MM.1S (cell line): Measurements from ENCODE around the gene CYP1A1.
"Not testable (repeated sequence)": the region's sequence is repeated elsewhere in the genome, so short reads cannot be mapped to it uniquely, and the experiment has no call there.

Experiments used
- DNase-seq: peaks from one replicate; pipeline ENCODE4 v3.0.0-alpha.2; 2015
- H2AFZ ChIP-seq: fragments of 300-600 bp; sonication (generic); 2 replicates; pipeline ENCODE4 v1.6.0; 2016; ENCODE audit warnings: antibody characterized with exemption, low read length
- H3F3A ChIP-seq: fragments of 300-600 bp; sonication (generic); 2 replicates; pipeline ENCODE4 v1.6.1; 2016; ENCODE audit warnings: mild to moderate bottlenecking, antibody characterized with exemption, low read length, moderate library complexity, mixed read lengths; ENCODE audit not compliant: insufficient read depth
- H3K27ac ChIP-seq: fragments of 300-600 bp; sonication (generic); 2 replicates; pipeline ENCODE4 v1.5.1; 2016; ENCODE audit warnings: mild to moderate bottlenecking, low read length
- H3K27me3 ChIP-seq: fragments of 300-600 bp; sonication (generic); replicated peaks from 2 replicates; pipeline ENCODE4 v1.6.0; 2016; ENCODE audit warnings: low read length; ENCODE audit not compliant: insufficient read depth
- H3K36me3 ChIP-seq: fragments of 300-600 bp; sonication (generic); replicated peaks from 2 replicates; pipeline ENCODE4 v1.6.1; 2016; ENCODE audit warnings: mild to moderate bottlenecking, low read length, mixed read lengths; ENCODE audit not compliant: insufficient read depth
- H3K4me1 ChIP-seq: fragments of 300-600 bp; sonication (generic); 2 replicates; pipeline ENCODE4 v1.6.1; 2016; ENCODE audit warnings: low read length, mixed read lengths
- H3K4me2 ChIP-seq: fragments of 300-600 bp; sonication (generic); 2 replicates; pipeline ENCODE4 v1.6.0; 2016; ENCODE audit warnings: low read depth, low read length
- H3K4me3 ChIP-seq: fragments of 300-600 bp; sonication (generic); 2 replicates; pipeline ENCODE4 v1.5.1; 2016; ENCODE audit warnings: low read length, mixed read lengths
- H3K79me2 ChIP-seq: fragments of 300-600 bp; sonication (generic); 2 replicates; pipeline ENCODE4 v1.6.1; 2016; ENCODE audit warnings: mixed run types, low read length, mixed read lengths
- H3K9ac ChIP-seq: fragments of 300-600 bp; sonication (generic); 2 replicates; pipeline ENCODE4 v1.6.1; 2016; ENCODE audit warnings: low read length, mixed read lengths
- H3K9me2 ChIP-seq: fragments of 300-600 bp; sonication (generic); replicated peaks from 2 replicates; pipeline ENCODE4 v1.6.1; 2016; ENCODE audit warnings: mild to moderate bottlenecking, low read length, mixed read lengths; ENCODE audit not compliant: insufficient read depth
- H3K9me3 ChIP-seq: fragments of 300-600 bp; sonication (generic); replicated peaks from 2 replicates; pipeline ENCODE4 v1.6.1; 2016; ENCODE audit warnings: mild to moderate bottlenecking, low read length, mixed read lengths; ENCODE audit not compliant: insufficient read depth
- H4K20me1 ChIP-seq: fragments of 300-600 bp; sonication (generic); 2 replicates; pipeline ENCODE4 v1.6.1; 2016; ENCODE audit warnings: mild to moderate bottlenecking, low read length, moderate library complexity, mixed read lengths; ENCODE audit not compliant: insufficient read depth
- EZH2 ChIP-seq: fragments of 300-600 bp; sonication (generic); optimal IDR thresholded peaks from 2 replicates; pipeline ENCODE3; 2017; ENCODE audit warnings: low read depth, mild to moderate bottlenecking, antibody characterized with exemption, low read length, mixed read lengths
- EZH2phosphoT487 ChIP-seq: fragments of 300-600 bp; sonication (generic); IDR thresholded peaks from 2 replicates; pipeline ENCODE4 v1.6.1; 2018; ENCODE audit warnings: antibody characterized with exemption, low read length
- TF ChIP-seq, protein P1 (sequence below): fragments of 300-600 bp; sonication (generic); IDR thresholded peaks from 2 replicates; pipeline ENCODE4 v1.5.1; 2016; ENCODE audit warnings: antibody characterized with exemption, low read length, mixed read lengths

CYP1A1 gene

DNA sequence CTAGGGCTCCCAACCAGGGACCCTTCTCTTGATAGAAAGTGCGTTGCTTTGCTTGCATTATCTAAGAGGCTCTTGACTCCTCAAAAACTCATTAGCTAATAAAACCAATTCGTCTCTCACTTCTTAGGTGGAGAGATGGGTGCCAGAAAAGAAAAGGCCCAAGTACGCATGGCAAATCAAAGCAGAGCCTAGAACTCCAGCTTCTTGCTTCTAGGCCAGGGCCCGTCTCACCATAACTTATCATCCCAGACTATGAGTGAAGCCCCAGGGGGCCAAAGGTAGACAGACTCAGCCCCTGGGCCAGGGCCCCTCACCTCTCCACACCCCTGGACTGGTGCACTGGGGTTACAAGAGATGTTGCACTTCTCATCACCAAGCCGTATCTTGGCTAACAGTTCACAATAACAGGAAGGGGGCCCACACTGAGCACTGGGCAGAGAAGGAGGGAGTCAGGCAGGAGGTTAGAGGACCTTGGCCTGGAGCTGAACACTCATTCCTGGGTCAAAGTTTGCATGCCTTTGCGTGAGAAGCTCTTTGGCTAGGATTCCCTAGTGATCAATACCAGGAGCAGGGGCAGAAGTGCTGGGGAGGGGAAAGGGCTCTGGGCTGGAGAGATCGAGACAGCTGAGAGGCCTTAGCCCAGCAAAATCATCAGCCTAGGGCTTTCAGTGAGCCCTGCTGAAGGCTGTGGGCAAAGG lies 5.4 kb upstream of the CYP1A1 start:
- Histone ChIP-seq H3K9ac (no peak overlapping the region), H3K4me1 (peaks cover 3% of the 10 kb centered on the region; the same call in 1 of the 2 replicates), H3K4me2 (no peak overlapping the region), H3K27me3 (peaks cover 54% of the 10 kb centered on the region), H4K20me1 (no peaks in the 10 kb centered on the region), H3K79me2 (no peaks in the 10 kb centered on the region), H3K36me3 (no peaks in the 10 kb centered on the region), H3K9me2 (no peaks in the 10 kb centered on the region), H3K9me3 (no peaks in the 10 kb centered on the region), H2AFZ (no peak overlapping the region), H3K4me3 (no peak overlapping the region), H3K27ac (no peak overlapping the region), H3F3A (no peaks in the 10 kb centered on the region)
- TF ChIP-seq EZH2phosphoT487 = no peak
- TF ChIP-seq EZH2 = no peak
- TF ChIP-seq, protein P1, sequence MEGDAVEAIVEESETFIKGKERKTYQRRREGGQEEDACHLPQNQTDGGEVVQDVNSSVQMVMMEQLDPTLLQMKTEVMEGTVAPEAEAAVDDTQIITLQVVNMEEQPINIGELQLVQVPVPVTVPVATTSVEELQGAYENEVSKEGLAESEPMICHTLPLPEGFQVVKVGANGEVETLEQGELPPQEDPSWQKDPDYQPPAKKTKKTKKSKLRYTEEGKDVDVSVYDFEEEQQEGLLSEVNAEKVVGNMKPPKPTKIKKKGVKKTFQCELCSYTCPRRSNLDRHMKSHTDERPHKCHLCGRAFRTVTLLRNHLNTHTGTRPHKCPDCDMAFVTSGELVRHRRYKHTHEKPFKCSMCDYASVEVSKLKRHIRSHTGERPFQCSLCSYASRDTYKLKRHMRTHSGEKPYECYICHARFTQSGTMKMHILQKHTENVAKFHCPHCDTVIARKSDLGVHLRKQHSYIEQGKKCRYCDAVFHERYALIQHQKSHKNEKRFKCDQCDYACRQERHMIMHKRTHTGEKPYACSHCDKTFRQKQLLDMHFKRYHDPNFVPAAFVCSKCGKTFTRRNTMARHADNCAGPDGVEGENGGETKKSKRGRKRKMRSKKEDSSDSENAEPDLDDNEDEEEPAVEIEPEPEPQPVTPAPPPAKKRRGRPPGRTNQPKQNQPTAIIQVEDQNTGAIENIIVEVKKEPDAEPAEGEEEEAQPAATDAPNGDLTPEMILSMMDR = no peak
- no peak for DNase-seq

DNA sequence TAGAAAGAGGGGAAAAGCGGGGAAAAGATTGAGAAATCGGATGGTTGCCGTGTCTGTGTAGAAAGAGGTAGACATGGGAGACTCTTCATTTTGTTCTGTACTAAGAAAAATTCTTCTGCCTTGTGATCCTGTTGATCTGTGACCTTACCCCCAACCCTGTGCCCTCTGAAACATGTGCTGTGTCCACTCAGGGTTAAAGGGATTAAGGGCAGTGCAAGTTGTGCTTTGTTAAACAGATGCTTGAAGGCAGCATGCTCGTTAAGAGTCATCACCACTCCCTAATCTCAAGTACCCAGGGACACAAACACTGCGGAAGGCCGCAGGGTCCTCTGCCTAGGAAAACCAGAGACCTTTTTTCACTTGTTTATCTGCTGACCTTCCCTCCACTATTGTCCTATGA lies 4.0 kb upstream of the CYP1A1 start:
- not testable (repeated sequence) for H3K4me2 ChIP-seq, DNase-seq, H3K27ac ChIP-seq, H3K9ac ChIP-seq, H3K9me3 ChIP-seq, H2AFZ ChIP-seq, H3K79me2 ChIP-seq, H4K20me1 ChIP-seq, H3K9me2 ChIP-seq, H3F3A ChIP-seq, H3K36me3 ChIP-seq, H3K4me1 ChIP-seq, H3K4me3 ChIP-seq
- peaks cover 50% of the 10 kb centered on the region for H3K27me3 ChIP-seq

DNA sequence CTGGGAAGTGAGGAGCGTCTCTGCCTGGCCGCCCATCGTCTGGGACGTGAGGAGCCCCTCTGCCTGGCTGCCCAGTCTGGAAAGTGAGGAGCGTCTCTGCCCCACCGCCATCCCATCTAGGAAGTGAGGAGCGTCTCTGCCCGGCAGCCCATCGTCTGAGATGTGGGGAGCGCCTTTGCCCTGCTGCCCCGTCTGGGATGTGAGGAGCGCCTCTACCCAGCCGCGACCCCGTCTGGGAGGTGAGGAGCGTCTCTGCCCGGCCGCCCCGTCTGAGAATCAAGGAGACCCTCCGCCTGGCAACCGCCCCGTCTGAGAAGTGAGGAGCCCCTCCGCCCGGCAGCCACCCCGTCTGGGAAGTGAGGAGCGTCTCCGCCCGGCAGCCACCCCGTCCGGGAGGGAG lies 3.4 kb upstream of the CYP1A1 start:
- H3K9me3 ChIP-seq, H3K4me1 ChIP-seq, H4K20me1 ChIP-seq, H3K27ac ChIP-seq, H2AFZ ChIP-seq, DNase-seq, H3K4me2 ChIP-seq, H3K36me3 ChIP-seq, H3F3A ChIP-seq, H3K9me2 ChIP-seq, H3K79me2 ChIP-seq, H3K9ac ChIP-seq, H3K4me3 ChIP-seq: not testable (repeated sequence)
- peaks cover 56% of the 10 kb centered on the region for H3K27me3 ChIP-seq

DNA sequence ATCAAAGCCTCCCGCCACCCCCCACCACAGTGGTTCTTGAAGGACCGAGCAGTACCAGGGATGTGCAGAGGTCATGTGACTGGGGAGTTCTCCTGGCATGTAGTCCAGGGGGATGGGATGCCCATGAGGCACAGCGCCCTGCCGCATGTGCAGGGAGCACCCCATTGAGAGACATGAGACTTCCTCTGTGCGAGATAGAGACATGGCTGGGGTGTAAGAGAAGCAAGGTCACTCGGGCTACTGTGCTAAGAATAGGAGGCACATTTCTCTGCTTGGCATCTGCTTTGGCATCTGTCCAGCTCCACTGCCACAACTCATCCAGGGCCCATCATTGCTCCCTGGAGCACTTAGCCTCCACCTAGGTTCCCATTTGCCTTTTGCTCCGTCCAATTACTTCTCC lies 2.4 kb upstream of the CYP1A1 start:
- Histone ChIP-seq H4K20me1 (no peaks in the 10 kb centered on the region), H3K27ac (no peak overlapping the region), H3K4me2 (no peak overlapping the region), H3K27me3 (peaks cover 56% of the 10 kb centered on the region), H3K9me2 (no peaks in the 10 kb centered on the region), H3K9ac (no peak overlapping the region), H3F3A (no peaks in the 10 kb centered on the region), H3K36me3 (no peaks in the 10 kb centered on the region), H3K79me2 (no peaks in the 10 kb centered on the region), H3K4me1 (peaks cover 3% of the 10 kb centered on the region; the same call in 1 of the 2 replicates), H2AFZ (no peak overlapping the region), H3K9me3 (no peaks in the 10 kb centered on the region), H3K4me3 (no peak overlapping the region)
- no peak for DNase-seq
- TF ChIP-seq EZH2 = no peak
- TF ChIP-seq, protein P1 = no peak
- TF ChIP-seq EZH2phosphoT487 = no peak
